T-helper 9 cell (primary cell): ENCODE data around the gene INO80C.

Source experiments
- DNase-seq: peaks from one replicate; pipeline ENCODE4 v3.0.0-alpha.2; 2020
- total RNA-seq, 2 donors: gene quantifications; one replicate each; lab custom pipeline; 2026; lab: John Stamatoyannopoulos, UW

The INO80C gene
- 3.6 to 7.7 reads per million in 2 donors for total RNA-seq

- peak; percentile 86 for DNase-seq
These were observed at the start of gene INO80C for GRCh38 chr18:35497370-35498197. Gene INO80C (minus strand): TSS chr18:35497960. CDS start chr18:35497874, 86 bp downstream.

DNA sequence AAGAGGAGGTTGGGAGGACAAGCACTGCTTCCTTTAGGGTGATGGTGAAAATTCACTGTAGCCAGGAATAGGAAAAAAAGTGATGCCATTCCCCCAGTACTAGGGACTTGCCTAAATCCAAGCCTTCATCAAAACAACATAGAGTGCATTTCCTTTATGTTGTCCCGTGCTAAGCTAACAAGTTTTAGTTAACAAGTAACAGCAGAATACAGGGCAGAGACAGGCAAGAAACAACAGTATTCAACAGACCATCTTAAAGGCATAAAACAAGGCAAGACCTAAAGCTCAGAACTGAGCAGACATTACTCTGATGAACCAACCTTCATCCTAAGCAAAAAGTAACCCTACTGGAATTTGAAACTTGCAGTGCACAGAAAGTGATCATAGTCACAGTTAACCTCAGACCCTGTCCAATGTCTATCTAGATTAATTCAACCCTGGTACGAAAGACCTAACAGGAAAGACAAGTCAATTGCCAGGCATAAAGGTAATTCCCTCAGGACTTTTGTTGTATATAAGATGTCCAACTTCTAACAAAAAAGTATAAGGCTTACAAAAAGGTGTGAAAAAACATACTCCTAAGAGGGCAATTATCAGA is 49.3 kb upstream of the INO80C start:
- DNase-seq = no peak

DNA sequence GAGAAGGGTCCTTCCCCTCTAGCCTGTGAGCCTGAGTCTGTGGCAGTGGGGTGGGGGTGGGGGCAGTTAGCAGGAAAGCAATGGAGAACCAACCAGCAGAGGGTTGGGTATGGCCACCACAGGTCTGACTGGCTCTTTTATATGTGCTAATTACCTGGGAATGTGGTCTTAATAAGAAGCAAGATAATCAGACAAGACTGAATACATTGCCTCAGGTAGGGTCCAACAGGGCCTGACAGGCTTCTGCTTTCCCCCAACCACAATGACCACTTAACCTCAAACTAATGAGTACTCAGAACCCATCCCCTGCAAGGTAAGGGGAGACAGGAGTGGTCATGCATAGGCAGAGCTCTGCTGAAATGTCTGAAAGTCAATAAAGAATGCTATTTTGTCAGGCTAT is 44.6 kb upstream of the INO80C start:
- DNase-seq = no peak

- no peak for DNase-seq
These were observed 37.5 kb upstream of the INO80C start for GRCh38 chr18:35535297-35535696.

DNA sequence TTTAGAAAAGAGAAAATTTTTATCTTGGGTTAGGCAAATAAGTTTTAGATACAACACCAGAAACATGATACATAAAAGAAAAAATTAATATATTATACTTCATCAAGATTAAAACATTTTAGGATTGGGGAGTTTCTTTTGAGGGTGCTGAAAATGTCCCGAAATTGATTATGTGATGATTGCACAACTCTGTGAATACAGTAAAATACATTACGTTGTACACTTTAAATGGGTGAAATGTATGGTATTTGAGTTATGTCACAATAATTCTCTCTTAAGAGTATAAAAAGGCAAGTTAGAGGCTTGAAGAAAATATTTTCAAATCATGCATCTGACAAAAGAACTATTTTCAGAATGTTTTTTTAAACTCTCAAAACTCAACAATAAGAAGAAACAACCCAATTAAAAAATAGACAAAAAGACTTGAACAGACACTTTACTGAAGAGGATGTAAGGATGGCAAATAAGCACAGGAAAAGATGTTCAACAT is 36.2 kb upstream of the INO80C start:
- no peak for DNase-seq

DNA sequence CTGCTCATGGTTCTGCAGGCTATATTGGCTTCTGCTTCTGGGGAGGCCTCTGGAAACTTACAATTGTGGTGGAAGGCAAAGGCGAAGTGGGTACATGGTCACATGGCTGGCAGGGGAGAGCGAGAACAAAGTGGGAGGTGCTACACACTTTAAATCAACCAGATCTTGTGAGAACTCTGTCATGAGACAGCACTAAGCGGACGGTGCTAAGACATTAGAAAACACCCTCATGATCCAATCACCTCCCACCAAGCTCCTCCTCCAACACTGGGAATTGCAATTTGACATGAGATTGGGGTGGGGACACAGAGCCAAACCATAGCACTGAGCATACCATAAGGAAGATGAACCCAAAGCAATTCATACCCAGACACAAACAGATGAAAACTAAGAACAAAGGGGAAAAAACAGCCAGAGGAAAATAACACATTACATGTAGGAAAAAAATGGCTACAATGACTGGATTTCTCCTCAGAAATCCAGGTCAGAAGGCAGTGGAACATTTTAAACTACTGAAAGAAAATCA is 31.1 kb upstream of the INO80C start:
- no peak for DNase-seq

DNA sequence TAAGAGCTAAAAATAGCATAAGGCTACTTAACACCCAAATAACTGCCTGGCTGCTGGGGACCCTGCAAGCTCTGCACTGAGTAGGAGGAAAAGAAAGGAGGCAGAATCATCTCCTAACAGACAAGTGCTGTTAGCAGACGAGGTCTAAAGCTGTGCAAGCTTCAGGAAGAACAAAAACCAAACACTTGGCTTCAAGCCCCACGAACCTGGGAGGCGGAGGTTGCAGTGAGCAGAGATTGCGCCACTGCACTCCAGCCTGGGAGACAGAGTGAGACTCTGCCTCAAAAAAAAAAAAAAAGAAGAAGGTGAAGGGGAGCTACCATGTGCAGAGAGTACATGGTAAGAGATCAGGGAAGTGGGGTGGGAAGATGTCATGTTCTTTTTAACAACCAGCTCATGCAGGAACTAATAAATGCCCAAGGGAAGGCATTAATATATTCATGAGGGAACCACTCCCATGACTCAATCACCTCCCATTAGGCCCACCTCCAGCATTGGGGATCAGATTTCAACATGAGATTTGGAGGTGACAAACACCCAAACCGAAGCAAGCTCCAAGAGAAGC is 28.8 kb upstream of the INO80C start:
- no peak for DNase-seq

DNA sequence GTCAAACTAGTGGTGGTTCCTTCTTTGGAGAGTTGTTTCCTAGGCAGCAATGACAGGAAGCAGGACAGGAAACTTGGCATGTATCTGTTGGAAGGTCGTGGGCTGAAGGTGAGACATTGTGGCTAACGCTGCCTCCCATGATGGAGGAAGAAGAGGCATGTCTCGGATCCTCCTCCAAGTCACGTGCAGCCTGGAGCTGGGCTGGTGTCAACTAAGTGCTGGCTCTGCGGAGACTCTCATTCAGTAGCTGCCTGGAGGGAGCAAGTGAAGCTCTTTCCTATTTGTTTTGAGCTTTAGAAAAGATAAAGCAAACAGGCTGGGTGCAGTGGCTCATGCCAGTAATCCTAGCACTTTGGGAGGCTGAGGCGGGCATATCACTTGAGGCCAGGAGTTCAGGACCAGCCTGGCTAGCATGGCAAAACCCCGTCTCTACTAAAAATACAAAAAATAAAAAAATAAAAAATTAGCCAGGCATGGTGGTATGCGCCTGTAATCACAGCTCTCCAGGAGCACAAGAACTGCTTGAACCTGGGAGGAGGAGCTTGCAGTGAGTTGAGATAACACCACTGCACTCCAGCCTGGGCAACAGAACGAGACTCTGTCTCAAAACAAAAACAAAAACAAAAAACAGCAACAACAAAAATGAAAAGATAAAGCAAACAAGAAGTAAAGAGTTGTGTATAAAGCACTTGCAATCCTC is 28.2 kb upstream of the INO80C start:
- DNase-seq = no peak

DNA sequence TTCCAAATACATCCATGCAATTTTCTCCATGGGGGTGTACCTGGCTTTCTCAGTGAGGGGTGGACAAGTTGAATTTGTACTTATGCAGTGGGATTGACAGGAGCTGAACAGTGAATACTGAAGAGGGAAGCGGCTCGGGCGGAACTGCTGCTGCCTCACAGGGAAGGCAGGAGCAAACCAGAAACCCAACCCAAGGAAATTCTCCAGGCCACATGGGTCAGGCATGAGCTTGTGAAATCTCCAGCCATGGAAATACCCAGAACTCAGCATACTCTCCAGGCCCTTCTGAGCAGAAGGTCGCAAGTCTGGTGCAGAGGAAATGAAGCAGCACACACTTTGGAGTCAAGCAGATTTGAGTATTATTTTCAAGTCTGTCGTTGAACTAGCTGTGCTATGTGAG is 26.5 kb upstream of the INO80C start:
- DNase-seq = no peak

- DNase-seq = no peak
These were observed 24.6 kb upstream of the INO80C start for GRCh38 chr18:35522130-35522959.

- DNase-seq = no peak
These were observed 23.4 kb upstream of the INO80C start for GRCh38 chr18:35521133-35521532.

DNA sequence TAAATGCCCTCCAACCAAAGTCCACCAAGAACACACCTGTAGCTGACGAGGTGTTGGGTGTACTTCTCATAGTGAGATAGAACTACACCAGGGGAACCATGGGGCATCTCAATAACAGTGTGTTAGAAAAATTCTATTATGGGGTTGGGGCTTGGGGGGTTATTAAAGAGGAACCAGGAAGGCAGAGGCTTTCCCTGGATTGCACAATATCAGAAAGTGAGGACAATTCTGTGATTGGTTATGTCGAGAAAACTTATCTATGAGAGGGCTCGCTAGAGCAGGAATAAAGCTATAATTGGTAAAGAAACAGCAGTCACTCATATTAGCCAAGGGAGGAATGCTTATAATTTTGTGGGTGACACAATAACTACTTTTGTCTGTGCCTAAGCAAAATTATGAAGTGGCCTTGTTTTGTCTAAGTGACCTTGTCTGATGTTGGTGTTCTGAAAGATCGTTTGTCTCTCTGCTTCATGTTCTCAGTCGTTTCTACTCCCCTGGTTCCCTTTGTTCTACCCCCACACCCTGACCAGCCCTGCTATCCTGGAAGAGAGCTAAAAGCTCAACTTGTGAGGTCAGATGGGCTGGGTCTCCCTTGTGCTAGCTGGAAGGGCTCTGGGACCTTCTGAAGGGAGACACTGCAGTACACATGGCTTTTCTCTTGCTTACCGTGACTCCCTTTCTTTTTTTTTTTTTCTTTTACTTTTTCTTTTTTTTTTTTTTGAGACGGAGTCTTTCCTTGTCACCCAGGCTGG is 21.6 kb upstream of the INO80C start:
- no peak for DNase-seq

DNA sequence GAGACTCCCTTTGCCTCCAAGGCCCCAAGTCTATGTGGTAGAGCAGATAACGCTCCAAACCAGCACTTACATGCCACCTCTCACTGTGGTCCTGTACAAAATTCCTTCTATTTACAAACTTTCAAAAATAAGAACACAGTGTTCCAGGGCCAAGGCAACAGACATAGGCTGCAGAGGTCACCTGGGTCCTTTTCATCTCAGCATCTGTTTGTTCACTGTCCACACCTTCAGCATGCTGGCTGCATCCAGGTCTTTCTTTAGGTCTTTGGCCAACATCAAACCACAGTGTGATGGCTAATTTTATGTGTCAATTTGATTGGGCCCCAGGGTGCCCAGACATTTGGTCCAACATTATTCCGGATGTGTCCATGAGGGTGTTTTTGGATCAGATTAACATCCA is 20.0 kb upstream of the INO80C start:
- DNase-seq = no peak

- DNase-seq = no peak
These were observed 19.0 kb upstream of the INO80C start for GRCh38 chr18:35516789-35517188.

DNA sequence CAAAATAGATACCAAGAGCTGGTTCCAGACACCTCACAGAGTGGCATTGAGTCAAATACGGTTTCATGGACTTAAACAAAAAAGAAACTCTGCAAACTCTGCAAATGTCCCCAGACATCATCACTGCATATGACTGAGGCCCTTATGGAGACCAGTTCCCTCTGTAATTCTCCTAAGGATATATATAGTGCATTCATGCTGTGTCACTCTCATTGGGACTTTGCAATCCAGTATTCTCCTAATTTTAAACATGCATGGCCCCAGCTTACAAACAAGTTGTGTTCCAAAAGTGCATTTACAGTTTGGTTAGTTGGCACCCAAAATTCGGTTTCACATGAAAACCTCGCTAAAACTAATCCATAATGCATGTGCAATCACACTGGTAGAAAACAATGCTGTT is 18.6 kb upstream of the INO80C start:
- DNase-seq = no peak

DNA sequence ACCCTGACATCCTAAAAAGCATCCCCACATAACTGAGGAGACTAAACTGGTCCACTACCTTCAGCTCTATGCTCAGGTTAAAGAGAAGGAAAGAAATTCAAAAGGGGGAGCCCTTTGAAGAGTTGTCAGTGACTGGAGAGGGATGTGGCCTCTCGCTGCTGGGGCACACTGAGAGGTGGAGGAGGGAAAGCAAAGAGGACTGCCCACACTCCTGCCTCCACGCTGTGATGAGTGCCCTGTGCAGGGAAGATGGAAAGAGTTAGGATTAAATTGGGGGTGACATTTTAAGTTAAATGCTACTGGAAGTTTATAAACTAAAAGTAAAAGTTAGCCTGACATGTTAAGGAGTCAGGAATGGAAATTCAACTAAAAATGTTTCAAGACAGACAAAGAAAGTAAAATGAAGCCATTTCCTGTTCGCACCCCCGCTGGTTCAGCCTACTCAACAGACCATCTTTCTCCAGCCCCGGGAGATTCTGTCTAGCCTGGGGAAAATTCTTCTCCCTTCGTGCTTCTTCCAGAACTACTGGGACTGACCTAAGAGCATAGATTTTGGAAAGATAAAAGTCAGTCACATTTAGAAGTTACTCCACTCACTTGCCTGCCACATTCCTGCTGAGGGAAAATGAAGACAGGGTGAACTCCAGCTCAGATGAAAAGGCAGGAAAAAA is 17.8 kb upstream of the INO80C start:
- no peak for DNase-seq

GRCh38 chr18:35514752-35515459 is 17.1 kb upstream of the INO80C start:
- no peak for DNase-seq

- no peak for DNase-seq
These were observed 16.5 kb upstream of the INO80C start for GRCh38 chr18:35514283-35514682.

DNA sequence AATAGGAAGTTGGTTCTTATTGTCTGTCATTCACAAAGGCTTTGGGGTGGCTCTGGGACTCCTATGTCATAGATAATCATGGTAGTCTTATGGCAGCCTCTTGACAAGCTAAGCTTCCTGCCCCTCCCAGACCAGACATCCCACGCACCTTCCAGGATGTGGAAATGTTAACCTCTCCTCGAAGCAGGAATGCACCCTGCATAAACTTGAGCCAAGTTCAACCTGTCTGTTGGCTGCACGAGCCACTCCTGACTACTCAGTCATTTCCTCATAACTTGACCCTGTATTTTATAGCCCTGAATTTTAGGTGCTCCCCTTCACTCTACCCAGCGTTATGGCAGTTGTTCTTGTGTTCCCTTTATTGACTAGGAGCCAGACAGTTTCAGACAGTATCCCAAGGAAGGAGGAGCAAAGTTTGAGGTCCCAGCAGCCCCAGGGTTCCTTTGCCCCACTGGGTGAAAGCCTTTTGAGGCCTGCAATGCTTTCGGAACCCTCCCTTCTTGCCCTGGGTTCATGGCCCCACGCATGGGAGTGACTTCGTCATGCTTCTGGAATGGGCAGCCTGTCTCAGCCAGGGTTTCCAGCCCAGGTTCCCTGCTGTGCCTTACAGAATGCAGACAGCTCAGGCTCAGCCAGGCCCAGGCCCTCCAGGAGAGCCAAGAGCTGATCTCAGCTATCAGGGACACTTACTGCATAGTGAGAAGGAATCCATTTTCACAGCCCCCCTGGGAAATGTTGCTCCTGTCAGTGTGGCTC is 15.6 kb upstream of the INO80C start:
- DNase-seq = no peak
